GM18520 (cell line): Measurements from ENCODE around the gene TMX4.

Experiments
- ATAC-seq: cut with Tn5 transposase; IDR thresholded peaks from one replicate; pipeline ENCODE4 v1.9.1; 2021; ENCODE audit not compliant: unreplicated experiment

The TMX4 gene

GRCh38 chr20:8020314-8021079, 936 bp upstream of the TMX4 start:
- ATAC-seq = peak; percentile 32

DNA sequence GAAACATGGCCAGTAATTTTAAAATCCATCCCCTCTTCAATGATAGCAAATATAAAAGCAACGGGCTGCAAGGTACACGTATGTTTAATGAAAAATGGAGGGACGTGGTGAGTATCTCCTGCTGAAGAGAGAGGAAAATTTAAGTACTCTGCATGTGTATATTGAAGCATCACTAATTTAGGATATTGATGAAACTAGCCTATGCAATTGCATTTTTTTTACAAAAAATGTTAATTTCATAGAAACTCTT, 362 bp upstream of the TMX4 start:
- ATAC-seq = no peak

DNA sequence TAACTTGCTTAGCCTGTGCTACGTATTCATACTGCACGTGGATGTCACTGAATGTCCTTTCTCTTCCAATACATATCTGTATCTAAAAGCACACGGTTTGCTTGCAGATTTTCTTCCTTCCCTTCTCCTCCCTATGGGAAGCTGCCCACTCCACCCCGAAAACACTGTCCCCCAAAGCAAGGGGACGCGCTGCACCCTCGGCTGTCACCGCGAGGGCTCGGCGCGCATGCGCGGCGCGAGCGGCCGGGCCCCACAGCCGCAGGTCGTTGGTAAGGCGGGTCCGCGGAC, 659 bp downstream of the TMX4 start:
- peak; percentile 46 for ATAC-seq

DNA sequence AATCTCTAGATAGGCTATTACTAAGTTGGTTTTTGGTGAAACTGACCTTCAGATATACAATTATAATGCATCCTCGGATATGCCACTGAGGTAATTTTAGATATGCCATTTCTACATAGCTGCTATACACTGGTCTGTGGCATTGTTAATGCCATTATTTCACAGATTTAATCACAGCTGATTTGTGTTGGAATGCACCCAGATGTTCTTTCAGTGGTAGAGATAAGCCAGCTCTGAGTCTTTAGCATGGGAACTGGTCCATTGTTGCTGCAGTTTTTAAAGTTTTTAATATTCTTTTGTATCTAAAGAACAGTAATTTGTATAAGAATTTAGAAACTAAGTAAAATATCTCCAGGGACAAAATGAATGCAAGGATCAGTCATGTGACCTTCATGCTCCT, 6.8 kb downstream of the TMX4 start:
- no peak for ATAC-seq

- no peak for ATAC-seq
These were observed 10.8 kb downstream of the TMX4 start for GRCh38 chr20:8008733-8009132.

GRCh38 chr20:8007490-8007889, 12.1 kb downstream of the TMX4 start:
- no peak for ATAC-seq

GRCh38 chr20:8005575-8006366, 13.8 kb downstream of the TMX4 start:
- no peak for ATAC-seq

DNA sequence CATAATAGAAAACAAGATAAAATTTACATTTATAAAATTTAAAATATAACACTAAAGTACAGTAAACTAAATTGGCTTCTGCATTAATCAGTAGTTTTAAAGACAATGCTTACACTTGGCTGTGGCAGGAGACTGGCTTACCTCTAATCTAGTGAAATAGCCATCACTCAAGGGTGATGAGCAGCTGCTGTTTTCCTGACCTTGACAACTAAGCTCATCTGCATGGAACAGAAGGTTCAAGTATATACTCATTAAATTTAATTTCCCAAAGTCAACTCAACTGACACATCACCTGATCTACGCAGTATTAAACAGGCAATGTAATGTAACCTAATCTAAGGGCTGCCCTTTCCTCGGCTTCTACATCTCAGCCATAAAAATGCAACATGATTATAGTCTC, 14.5 kb downstream of the TMX4 start:
- ATAC-seq = no peak

GRCh38 chr20:8002056-8002455, 17.5 kb downstream of the TMX4 start:
- no peak for ATAC-seq

DNA sequence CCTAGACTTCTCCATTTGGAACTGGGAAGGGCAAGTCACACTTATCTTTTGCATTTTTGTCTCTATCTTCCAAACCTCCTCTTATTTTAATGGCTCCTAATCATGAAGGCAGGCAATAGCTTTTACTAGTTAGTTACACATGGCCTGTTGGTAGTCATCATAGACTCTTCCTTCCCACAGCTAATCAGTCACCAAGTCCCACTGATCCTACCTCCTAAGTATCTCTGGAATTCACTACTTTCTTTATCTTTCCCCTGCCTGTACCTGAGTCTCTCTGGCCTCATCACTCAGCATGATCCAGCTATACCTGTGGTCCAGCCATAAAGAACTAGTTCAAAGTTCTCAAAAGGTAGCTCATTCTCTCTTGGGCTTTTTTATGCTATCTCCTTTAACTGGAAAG, 18.8 kb downstream of the TMX4 start:
- ATAC-seq = no peak

- no peak for ATAC-seq
These were observed 22.7 kb downstream of the TMX4 start for GRCh38 chr20:7996898-7997297.

- peak; percentile 40 for ATAC-seq
These were observed 24.8 kb downstream of the TMX4 start for GRCh38 chr20:7994809-7995208.

GRCh38 chr20:7993703-7994102, 25.9 kb downstream of the TMX4 start:
- ATAC-seq = no peak

- ATAC-seq = no peak
These were observed 26.3 kb downstream of the TMX4 start for GRCh38 chr20:7993238-7993637.

DNA sequence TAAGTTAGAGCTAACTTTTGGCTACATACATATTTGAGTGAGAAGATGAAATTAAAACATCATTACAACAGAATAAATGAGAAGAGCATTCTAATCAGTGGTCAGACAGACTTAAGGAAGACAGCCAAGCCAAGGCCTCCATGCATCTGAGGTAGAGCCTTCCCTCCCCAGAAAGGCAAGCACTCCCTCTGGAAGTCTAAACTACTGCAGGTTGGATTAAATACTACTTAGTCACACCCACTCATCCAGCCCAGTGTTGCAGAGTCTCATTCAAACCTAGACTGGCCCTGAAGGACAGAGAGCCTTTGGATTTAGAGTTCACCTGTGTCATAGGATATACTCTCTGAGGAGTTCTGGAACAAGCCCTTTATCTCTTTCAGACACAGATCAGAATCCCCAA, 29.2 kb downstream of the TMX4 start:
- no peak for ATAC-seq

DNA sequence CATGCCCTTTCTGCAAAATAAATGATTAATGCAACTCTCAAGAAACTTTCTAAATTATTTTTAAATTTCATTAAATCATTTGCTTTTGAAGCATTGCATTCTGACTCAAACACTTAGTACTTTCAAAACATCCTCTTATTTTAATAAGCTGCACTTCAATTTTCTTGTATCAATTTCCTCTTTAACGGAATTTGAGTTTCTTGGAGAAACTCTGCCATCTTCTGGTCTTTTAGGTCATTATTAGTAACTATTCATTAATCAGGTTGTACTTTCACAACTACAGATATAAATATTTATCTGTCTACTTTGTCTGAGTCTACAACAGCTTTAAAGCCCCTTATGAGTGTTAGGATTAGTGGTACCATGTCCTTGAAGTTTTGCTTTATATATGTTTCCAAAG, 30.2 kb downstream of the TMX4 start:
- ATAC-seq = no peak

DNA sequence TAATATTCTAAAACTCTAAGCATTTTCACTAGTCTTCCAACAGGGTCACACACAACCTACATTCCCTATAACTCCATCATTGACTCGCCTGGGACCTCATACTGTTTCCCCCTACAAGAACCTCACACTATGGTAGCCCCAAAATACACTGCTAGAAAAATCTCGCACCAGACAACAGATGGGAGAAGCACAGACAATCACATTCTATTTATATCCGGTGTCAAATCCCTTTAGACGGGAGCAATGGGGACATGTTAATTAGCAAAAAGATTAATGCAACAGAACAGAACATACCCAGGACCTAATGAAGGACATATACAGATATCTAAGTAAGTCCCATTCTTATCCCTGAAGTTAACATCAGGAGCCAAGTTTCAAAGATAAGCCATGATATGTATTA, 33.6 kb downstream of the TMX4 start:
- no peak for ATAC-seq

DNA sequence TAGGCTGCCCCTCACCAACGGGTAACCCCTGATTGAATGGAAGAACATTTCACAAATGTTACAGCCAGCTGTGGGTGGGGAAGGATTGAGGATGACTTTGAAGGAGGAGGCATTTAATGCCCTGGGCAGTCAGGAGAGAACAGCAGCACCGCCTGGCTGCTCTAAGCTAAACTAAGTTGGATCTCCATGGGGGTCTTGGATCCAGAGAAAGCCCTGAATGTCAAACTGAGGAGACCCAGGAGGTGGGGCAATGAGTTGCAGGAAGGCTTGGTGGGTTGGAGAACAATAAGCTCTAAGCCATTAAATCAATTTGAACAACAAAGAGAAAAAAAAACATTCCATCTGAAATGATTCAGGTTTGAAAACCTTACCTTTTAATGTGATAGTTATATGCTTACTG, 35.4 kb downstream of the TMX4 start:
- no peak for ATAC-seq

DNA sequence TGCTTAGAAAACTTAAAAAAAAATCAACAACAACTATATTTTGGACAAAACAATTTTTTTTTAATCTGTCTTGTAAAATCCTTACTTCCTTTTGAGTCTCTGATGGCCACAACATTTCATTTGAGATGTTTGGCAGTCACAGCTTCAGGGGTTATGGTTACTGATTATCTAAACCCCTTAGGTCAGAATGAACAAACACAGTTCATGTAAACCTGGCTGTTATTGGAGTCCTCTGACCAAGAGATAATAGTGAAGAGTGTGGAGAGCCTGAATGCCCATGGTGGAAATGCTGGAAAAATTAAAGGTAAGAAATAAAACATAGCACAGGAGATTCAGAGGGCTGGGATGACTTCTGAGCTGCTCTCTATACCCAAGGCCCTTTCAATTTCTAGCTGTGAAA, 38.2 kb downstream of the TMX4 start:
- ATAC-seq = no peak

DNA sequence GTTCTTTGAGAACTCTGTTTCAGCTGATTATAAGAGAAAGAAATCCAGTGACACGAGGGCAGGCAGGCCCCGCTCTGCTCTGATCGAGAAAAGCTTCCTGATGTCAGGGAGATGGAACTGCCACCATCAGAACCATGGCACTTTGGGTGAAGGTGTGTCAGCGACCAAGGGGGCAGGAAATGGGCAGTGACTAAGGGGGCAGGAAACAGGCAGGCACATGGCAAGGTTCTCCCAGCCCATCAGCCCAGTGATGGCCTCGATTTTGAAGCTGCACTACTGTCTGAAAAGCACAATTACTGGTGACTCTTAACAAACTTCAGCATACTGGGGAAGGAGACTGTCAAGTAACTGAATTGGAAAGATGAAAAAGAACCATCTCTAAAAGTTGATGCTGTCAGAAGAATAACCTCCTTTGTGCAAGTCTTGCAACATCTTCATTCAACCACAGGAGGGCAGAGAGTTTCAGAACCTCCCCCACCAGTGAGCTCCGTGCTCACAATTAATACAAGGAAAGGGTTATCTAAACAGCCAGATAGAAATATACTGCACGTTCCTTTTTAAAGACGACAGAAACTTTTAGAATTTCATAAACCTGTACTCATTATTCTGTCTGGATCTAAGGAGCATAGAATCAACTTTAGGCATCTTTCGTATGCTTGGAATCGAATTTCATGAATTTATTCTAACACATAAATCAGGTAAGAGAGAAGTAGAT, 39.1 kb downstream of the TMX4 start:
- ATAC-seq = peak; percentile 63

- no peak for ATAC-seq
These were observed 41.9 kb downstream of the TMX4 start for GRCh38 chr20:7977709-7978108.

DNA sequence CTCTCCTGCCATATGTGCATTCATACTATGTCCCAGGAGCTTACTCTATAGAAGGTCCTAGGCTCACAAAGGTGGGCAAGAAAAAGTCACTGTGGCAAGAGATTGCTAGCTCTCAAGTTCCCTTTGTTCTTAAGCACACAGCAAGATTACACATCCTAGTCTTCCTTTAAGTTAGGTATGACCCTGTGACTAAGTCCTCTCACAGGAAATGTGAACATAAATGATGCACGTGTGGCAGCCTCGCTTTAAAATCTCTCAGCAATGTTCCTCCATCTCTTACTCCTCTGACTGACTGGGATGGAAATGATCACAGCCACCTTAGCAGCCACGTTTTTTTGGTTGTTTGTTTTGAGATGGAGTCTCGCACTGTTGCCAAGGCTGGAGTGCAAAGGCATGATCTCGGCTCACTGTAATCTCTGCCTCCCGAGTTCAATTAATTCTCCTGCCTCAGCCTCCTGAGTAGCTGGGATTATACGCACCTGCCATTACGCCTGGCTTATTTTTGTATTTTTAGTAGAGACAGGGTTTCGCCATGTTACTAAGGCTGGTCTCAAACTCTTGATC, 43.6 kb downstream of the TMX4 start:
- ATAC-seq = no peak
